K562 (cell line): ENCODE data around the gene ARHGAP26. TPM values are rescaled to one million over a fixed set of nuclear protein-coding genes. Genes with fewer than 3 reads are reported as not detected.

Source experiments
- ATAC-seq: fragments of 200-7000 bp; cut with Tn5 transposase; 3 replicates; pipeline ENCODE4 v1.9.1; 2020; ENCODE audit warnings: moderate library complexity
- BruUV-seq: library from RNA; stranded (reverse); fragments of 400-500 nt; replicated peaks from 2 replicates; lab custom pipeline; 2021; lab: Mats Ljungman, UMichigan
- CTCF ChIA-PET: fragments of 300-600 bp; formaldehyde crosslinking; extraction: SDS; loops from one replicate; lab custom pipeline; 2021; ENCODE audit warnings: low intra/inter-chr PET ratio; lab: Yijun Ruan, JAX
- POLR2A ChIA-PET: fragments of 300-600, 350-650 bp; sonication (Branson Sonifier 250); formaldehyde crosslinking; extraction: SDS; loops from one replicate; lab custom pipeline; 2021; ENCODE audit warnings: antibody characterized with exemption, inconsistent platforms; lab: Yijun Ruan, JAX
- DNase-seq, 4 experiments: peaks; one replicate each; pipeline versions ENCODE4 v3.0.0 to v3.0.0-alpha.2; 2011 to 2018; ENCODE audit warnings: low spot score in 3 of 4, mixed read lengths in 3 of 4; ENCODE audit errors: extremely low read depth in 1 of 4
- FAIRE-seq: peaks from 2 replicates; lab custom pipeline; 2011; peaks lifted over from hg19 to GRCh38; lab: Jason Lieb, UNC
- H2AFZ ChIP-seq: 2 replicates; pipeline ENCODE4 v1.6.0; 2011; ENCODE audit warnings: low read depth, low read length, control low read depth, inconsistent platforms
- H3K27ac ChIP-seq: fragments of 200-600 bp; 3 replicates; pipeline ENCODE4 v1.8.0; 2011; ENCODE audit warnings: low read depth, mild to moderate bottlenecking, control low read depth, inconsistent platforms, low read length, moderate library complexity, mixed read lengths; ENCODE audit errors: extremely low read depth
- H3K27me3 ChIP-seq, 2 experiments: fragments of 300-600 bp in 1 of 2; 2 replicates in 1 of 2; 3 replicates in 1 of 2; pipeline versions ENCODE4 v1.6.0 to v1.8.0; 2011; ENCODE audit warnings: inconsistent platforms in 2 of 2, low read length in 2 of 2, mild to moderate bottlenecking in 1 of 2, mixed read lengths in 1 of 2, moderate library complexity in 1 of 2; ENCODE audit not compliant: control insufficient read depth in 2 of 2, insufficient read depth in 2 of 2
- H3K36me3 ChIP-seq: fragments of 300-600 bp; 3 replicates; pipeline ENCODE4 v1.8.0; 2011; ENCODE audit warnings: mild to moderate bottlenecking, low read length, inconsistent platforms; ENCODE audit not compliant: control insufficient read depth, insufficient read depth
- H3K4me1 ChIP-seq, 2 experiments: fragments of 200-600 bp in 1 of 2; replicated peaks in 1 of 2; 2 replicates in 1 of 2; 3 replicates in 1 of 2; pipeline versions ENCODE4 v1.5.1 to v1.8.0; 2011; ENCODE audit warnings: inconsistent platforms in 2 of 2, low read length in 2 of 2, mild to moderate bottlenecking in 1 of 2, mixed read lengths in 1 of 2, moderate library complexity in 1 of 2; ENCODE audit not compliant: control insufficient read depth in 2 of 2, insufficient read depth in 2 of 2
- H3K4me2 ChIP-seq: 2 replicates; pipeline ENCODE4 v1.6.1; 2011; ENCODE audit warnings: low read length, control low read depth, inconsistent platforms, mixed read lengths; ENCODE audit not compliant: insufficient read depth
- H3K4me3 ChIP-seq: fragments of 200-600 bp; sonication (generic), shearing (Covaris generic); 2 replicates; pipeline ENCODE4 v1.5.1; 2016; ENCODE audit warnings: control low read depth, inconsistent platforms
- H3K79me2 ChIP-seq: fragments of 200-600 bp; 3 replicates; pipeline ENCODE4 v1.8.0; 2011; ENCODE audit warnings: low read length, inconsistent platforms; ENCODE audit not compliant: control insufficient read depth, insufficient read depth
- H3K9ac ChIP-seq, 2 experiments: 2 replicates each; pipeline versions ENCODE4 v1.6.0 to v1.6.1; 2011; ENCODE audit warnings: low read depth in 2 of 2, low read length in 2 of 2, control low read depth in 1 of 2, inconsistent platforms in 1 of 2, mild to moderate bottlenecking in 1 of 2, mixed read lengths in 1 of 2; ENCODE audit not compliant: insufficient read depth in 1 of 2
- H3K9me1 ChIP-seq: one replicate; pipeline ENCODE4 v1.6.0; 2011; ENCODE audit warnings: inconsistent platforms, mild to moderate bottlenecking, low read length, moderate library complexity; ENCODE audit not compliant: control insufficient read depth, insufficient read depth
- H3K9me3 ChIP-seq: replicated peaks from 2 replicates; pipeline ENCODE4 v1.5.1; 2011; ENCODE audit warnings: low read depth, low read length, inconsistent platforms; ENCODE audit not compliant: control insufficient read depth, insufficient read depth
- H4K20me1 ChIP-seq: replicated peaks from 2 replicates; pipeline ENCODE4 v1.6.1; 2011; ENCODE audit warnings: low read length, inconsistent platforms, mixed read lengths; ENCODE audit not compliant: control insufficient read depth, insufficient read depth
- C11orf30 ChIP-seq: fragments of 450-650 bp; IDR thresholded peaks from 2 replicates; pipeline ENCODE4 v1.6.1; 2016; ENCODE audit warnings: low read depth, mild to moderate bottlenecking
- EHMT2 ChIP-seq: fragments of 450-650 bp; IDR thresholded peaks from 2 replicates; pipeline ENCODE4 v1.6.1; 2018; ENCODE audit warnings: antibody characterized with exemption
- KLF10 ChIP-seq: fragments of 250-450 bp; sonication (Bioruptor Pico); IDR thresholded peaks from 2 replicates; pipeline ENCODE4 v1.6.1; 2021; ENCODE audit warnings: matching md5 sums
- MAFF ChIP-seq: IDR thresholded peaks from 2 replicates; pipeline ENCODE4 v1.6.1; 2012; ENCODE audit warnings: low read length, improper control_type of control experiment
- MAFG ChIP-seq: fragments of 450-650 bp; conservative IDR thresholded peaks from 2 replicates; pipeline ENCODE4 v1.6.1; 2016; ENCODE audit warnings: missing genetic modification characterization, missing compliant biosample characterization
- MAFK ChIP-seq: IDR thresholded peaks from 2 replicates; pipeline ENCODE4 v1.6.1; 2011; ENCODE audit warnings: low read length, improper control_type of control experiment
- NCOA6 ChIP-seq: fragments of 450-650 bp; IDR thresholded peaks from 2 replicates; pipeline ENCODE4 v1.6.1; 2017; ENCODE audit warnings: mild to moderate bottlenecking
- TEAD4 ChIP-seq, 2 experiments: sonication (generic) in 1 of 2; formaldehyde crosslinking in 1 of 2; IDR thresholded peaks; 2 replicates each; pipeline versions ENCODE4 v1.6.1 to v1.8.0; 2012 to 2022; ENCODE audit warnings: borderline replicate concordance in 1 of 2, inconsistent platforms in 1 of 2, low read length in 1 of 2, mild to moderate bottlenecking in 1 of 2, missing genetic modification reagents in 1 of 2
- ZKSCAN8 ChIP-seq: fragments of 200-800 bp; sonication (Bioruptor generic); IDR thresholded peaks from 2 replicates; pipeline ENCODE4 v1.6.1; 2016; ENCODE audit warnings: missing genetic modification characterization, missing compliant biosample characterization
- ZNF316 ChIP-seq: fragments of 450-650 bp; IDR thresholded peaks from 2 replicates; pipeline ENCODE4 v1.6.1; 2016
- ZNF780A ChIP-seq: fragments of 250-450 bp; sonication (Bioruptor Pico); IDR thresholded peaks from 2 replicates; pipeline ENCODE4 v1.5.0; 2021; ENCODE audit warnings: mild to moderate bottlenecking
- WGBS: fragments of 100-300 bp; shearing (Covaris generic); methylation state at CpG from one replicate; pipeline ENCODE4 v1.1.6; 2016; ENCODE audit warnings: low coverage, mixed read lengths; ENCODE audit not compliant: insufficient coverage; ENCODE audit errors: missing lambda C conversion rate; 5-methylcytosine and 5-hydroxymethylcytosine counted together
- in situ Hi-C: fragments of 300-500 bp; cut with MboI; formaldehyde crosslinking; loops from 4 replicates; pipeline ENCODE4 v1.15.0; 2018; ENCODE audit warnings: inconsistent platforms, mixed read lengths
- intact Hi-C: fragments of 100-400 bp; cut with micrococcal nuclease; formaldehyde crosslinking; loops from 2 replicates; pipeline ENCODE4 v1.14.2; 2022
- polyA plus RNA-seq, 8 experiments: library from polyadenylated mRNA; depleted of rRNA in 4 of 8; stranded (reverse) in 5 of 8; unstranded in 3 of 8; fragments of >200 nt; fragmentation: Nextera tagmentation in 2 of 8; fragmentation: Illumina TruSeq in 1 of 8; extraction: Ambion mirVana in 2 of 8; extraction: Trizol in 1 of 8; gene quantifications; 2 replicates each; pipeline versions ENCODE4 v1.2.1 to v1.2.3, GENCODE V29; 2011 to 2014; ENCODE audit warnings: inconsistent platforms in 1 of 8, missing spikeins in 1 of 8
- total RNA-seq, 7 experiments: library from RNA; depleted of rRNA in 6 of 7; stranded (reverse); fragments of >200 nt in 6 of 7; fragmentation: Illumina TruSeq in 2 of 7; extraction: Trizol in 2 of 7; gene quantifications; 2 replicates each; pipeline versions ENCODE4 v1.2.1 to v1.2.3, GENCODE V29; 2011 to 2021; ENCODE audit warnings: low replicate concordance in 1 of 7
- TF ChIP-seq, protein P1 (sequence below), 2 experiments: fragments of 250-450 bp in 1 of 2; fragments of 450-650 bp in 1 of 2; sonication (Bioruptor Pico) in 1 of 2; IDR thresholded peaks; 2 replicates each; pipeline versions ENCODE4 v1.6.1 to v1.8.0; 2016 to 2021; ENCODE audit warnings: mild to moderate bottlenecking in 2 of 2, moderate library complexity in 2 of 2, missing compliant biosample characterization in 1 of 2, missing genetic modification characterization in 1 of 2

ARHGAP26 gene
- total and polyA plus RNA-seq, 9 of the 15 experiments (the other 6 are each of a cell fraction or from before 2014, with no cell fraction given): 0.13 to 1.1 (median 0.55) TPM

DNA sequence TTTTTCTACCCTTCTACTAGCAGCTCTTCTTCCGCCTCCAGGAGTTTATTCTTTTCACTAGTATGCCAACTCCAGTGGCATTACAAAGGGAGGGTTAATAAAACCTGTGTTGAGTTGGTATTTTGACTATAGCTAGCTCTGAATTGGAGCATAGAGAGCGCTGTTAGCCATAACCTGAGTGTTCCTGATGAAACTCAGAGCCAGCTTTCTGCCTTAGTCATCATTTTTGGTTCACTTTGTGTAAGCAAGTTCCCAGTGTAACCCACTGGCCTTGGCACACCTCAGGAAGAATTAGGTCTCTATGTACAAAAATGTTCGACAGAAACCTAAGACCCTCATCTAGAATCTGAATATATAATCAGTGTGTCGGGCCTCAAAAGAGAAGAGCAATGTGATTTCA is 394.4 kb downstream of the ARHGAP26 start:
- Histone ChIP-seq H3K27ac (no peak overlapping the region), H3K9me1 (no peaks in the 10 kb centered on the region), H4K20me1 (no peaks in the 10 kb centered on the region), H3K9ac (no peak overlapping the region), H3K9me3 (no peaks in the 10 kb centered on the region), H3K27me3 (no peaks in the 10 kb centered on the region), H3K4me1 (no peaks in the 10 kb centered on the region), H3K4me2 (no peak overlapping the region), H2AFZ (no peak overlapping the region), H3K79me2 (no peaks in the 10 kb centered on the region), H3K36me3 (no peaks in the 10 kb centered on the region), H3K4me3 (no peak overlapping the region)
- no peak for FAIRE-seq
- POLR2A ChIA-PET: interaction anchor here (0.8 kb wide), 1 partner anchor 8 kb away, joined by 4 read pairs; no protein-coding TSS in a partner anchor
- 28% methylated on average over 4 of the region's 4 CpGs for WGBS
- intact Hi-C loops: no loop called here
- CTCF ChIA-PET: no interaction called here
- no peak for ATAC-seq
- in situ Hi-C loops: no loop called here
- DNase-seq: no peak
- TF ChIP-seq TEAD4 (IDR thresholded peaks at IDR 0.05; ENCODE audit: low read length) (no peak), TEAD4 (CRISPR knock-in tag; IDR thresholded peaks at IDR 0.05; ENCODE audit: borderline replicate concordance) (no peak), MAFF (peak; percentile 77), ZKSCAN8 (CRISPR knock-in tag) (no peak), MAFK (peak; percentile 89), ZNF780A (no peak), EHMT2 (no peak), NCOA6 (no peak), C11orf30 (peak; percentile 87), KLF10 (no peak), MAFG (peak; percentile 82), ZNF316 (peak; percentile 89)
- TF ChIP-seq, protein P1, sequence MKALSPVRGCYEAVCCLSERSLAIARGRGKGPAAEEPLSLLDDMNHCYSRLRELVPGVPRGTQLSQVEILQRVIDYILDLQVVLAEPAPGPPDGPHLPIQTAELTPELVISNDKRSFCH (CRISPR knock-in tag; IDR thresholded peaks at IDR 0.05): no peak
- TF ChIP-seq, protein P1 (tag; IDR thresholded peaks at IDR 0.05): no peak
- no TSS peak for BruUV-seq
